GM23338 (cell line): Measurements from ENCODE around the gene C2orf72. TPM values are rescaled to one million over a fixed set of nuclear protein-coding genes. Genes with fewer than 3 reads are reported as not detected.

Experiments
- CREB1 ChIP-seq: fragments of 250-450 bp; sonication (Bioruptor Pico); IDR thresholded peaks from 2 replicates; pipeline ENCODE4 v1.5.0; 2020; ENCODE audit warnings: low read depth, mild to moderate bottlenecking, moderate library complexity
- EZH2 ChIP-seq: fragments of 200-600 bp; sonication (generic); IDR thresholded peaks from one replicate; pipeline ENCODE4 v1.8.0; 2017; ENCODE audit warnings: antibody characterized with exemption, mild to moderate bottlenecking, low read depth; ENCODE audit not compliant: unreplicated experiment
- EZH2phosphoT487 ChIP-seq: fragments of 200-600 bp; sonication (generic); IDR thresholded peaks from one replicate; pipeline ENCODE4 v1.8.1; 2018; ENCODE audit warnings: antibody characterized with exemption; ENCODE audit not compliant: unreplicated experiment
- JUNB ChIP-seq: IDR thresholded peaks from one replicate; pipeline ENCODE4 v1.6.1; 2016; ENCODE audit warnings: antibody characterized with exemption; ENCODE audit not compliant: unreplicated experiment
- POLR2AphosphoS5 ChIP-seq: IDR thresholded peaks from 2 replicates; pipeline ENCODE4 v1.6.1; 2016; ENCODE audit warnings: antibody characterized with exemption, low read depth
- STAT1 ChIP-seq: IDR thresholded peaks from one replicate; pipeline ENCODE4 v1.6.1; 2016; ENCODE audit warnings: antibody characterized with exemption; ENCODE audit not compliant: unreplicated experiment
- ZNF114 ChIP-seq: fragments of 250-450 bp; sonication (Bioruptor Pico); IDR thresholded peaks from 2 replicates; pipeline ENCODE4 v1.5.0; 2020; ENCODE audit warnings: mild to moderate bottlenecking, moderate library complexity
- ZNF331 ChIP-seq: fragments of 250-450 bp; sonication (Bioruptor Pico); IDR thresholded peaks from 2 replicates; pipeline ENCODE4 v1.5.0; 2020; ENCODE audit warnings: low read depth, mild to moderate bottlenecking, moderate library complexity
- polyA plus RNA-seq: library from polyadenylated mRNA; unstranded; fragments of >200 nt; fragmentation: Nextera tagmentation; extraction: Ambion mirVana; gene quantifications from 2 replicates; pipeline ENCODE4 v1.2.1, GENCODE V29; 2016
- total RNA-seq: library from RNA; depleted of rRNA; stranded (reverse); fragments of >200 nt; shearing (Covaris generic); gene quantifications from 2 replicates; pipeline ENCODE4 v1.2.3, GENCODE V29; 2014
- TF ChIP-seq, protein P1 (sequence below): fragments of 250-450 bp; sonication (Bioruptor Pico); IDR thresholded peaks from 2 replicates; pipeline ENCODE4 v1.5.0; 2020; ENCODE audit warnings: mild to moderate bottlenecking, moderate library complexity
- TF ChIP-seq, protein P2 (sequence below): IDR thresholded peaks from 2 replicates; pipeline ENCODE4 v1.6.1; 2016; ENCODE audit warnings: antibody characterized with exemption
- TF ChIP-seq, protein P3 (sequence below), 2 experiments: fragments of 200-600 bp in 1 of 2; sonication (generic) in 1 of 2; conservative IDR thresholded peaks; 2 replicates each; pipeline versions ENCODE4 v1.5.1 to v1.6.1; 2016 to 2017; ENCODE audit warnings: antibody characterized with exemption in 2 of 2, low read depth in 2 of 2, mild to moderate bottlenecking in 2 of 2, moderate library complexity in 1 of 2

The C2orf72 gene
- total and polyA plus RNA-seq, 2 experiments from 2014 or later: 0.37 to 1.4 TPM

- TF ChIP-seq, protein P1, sequence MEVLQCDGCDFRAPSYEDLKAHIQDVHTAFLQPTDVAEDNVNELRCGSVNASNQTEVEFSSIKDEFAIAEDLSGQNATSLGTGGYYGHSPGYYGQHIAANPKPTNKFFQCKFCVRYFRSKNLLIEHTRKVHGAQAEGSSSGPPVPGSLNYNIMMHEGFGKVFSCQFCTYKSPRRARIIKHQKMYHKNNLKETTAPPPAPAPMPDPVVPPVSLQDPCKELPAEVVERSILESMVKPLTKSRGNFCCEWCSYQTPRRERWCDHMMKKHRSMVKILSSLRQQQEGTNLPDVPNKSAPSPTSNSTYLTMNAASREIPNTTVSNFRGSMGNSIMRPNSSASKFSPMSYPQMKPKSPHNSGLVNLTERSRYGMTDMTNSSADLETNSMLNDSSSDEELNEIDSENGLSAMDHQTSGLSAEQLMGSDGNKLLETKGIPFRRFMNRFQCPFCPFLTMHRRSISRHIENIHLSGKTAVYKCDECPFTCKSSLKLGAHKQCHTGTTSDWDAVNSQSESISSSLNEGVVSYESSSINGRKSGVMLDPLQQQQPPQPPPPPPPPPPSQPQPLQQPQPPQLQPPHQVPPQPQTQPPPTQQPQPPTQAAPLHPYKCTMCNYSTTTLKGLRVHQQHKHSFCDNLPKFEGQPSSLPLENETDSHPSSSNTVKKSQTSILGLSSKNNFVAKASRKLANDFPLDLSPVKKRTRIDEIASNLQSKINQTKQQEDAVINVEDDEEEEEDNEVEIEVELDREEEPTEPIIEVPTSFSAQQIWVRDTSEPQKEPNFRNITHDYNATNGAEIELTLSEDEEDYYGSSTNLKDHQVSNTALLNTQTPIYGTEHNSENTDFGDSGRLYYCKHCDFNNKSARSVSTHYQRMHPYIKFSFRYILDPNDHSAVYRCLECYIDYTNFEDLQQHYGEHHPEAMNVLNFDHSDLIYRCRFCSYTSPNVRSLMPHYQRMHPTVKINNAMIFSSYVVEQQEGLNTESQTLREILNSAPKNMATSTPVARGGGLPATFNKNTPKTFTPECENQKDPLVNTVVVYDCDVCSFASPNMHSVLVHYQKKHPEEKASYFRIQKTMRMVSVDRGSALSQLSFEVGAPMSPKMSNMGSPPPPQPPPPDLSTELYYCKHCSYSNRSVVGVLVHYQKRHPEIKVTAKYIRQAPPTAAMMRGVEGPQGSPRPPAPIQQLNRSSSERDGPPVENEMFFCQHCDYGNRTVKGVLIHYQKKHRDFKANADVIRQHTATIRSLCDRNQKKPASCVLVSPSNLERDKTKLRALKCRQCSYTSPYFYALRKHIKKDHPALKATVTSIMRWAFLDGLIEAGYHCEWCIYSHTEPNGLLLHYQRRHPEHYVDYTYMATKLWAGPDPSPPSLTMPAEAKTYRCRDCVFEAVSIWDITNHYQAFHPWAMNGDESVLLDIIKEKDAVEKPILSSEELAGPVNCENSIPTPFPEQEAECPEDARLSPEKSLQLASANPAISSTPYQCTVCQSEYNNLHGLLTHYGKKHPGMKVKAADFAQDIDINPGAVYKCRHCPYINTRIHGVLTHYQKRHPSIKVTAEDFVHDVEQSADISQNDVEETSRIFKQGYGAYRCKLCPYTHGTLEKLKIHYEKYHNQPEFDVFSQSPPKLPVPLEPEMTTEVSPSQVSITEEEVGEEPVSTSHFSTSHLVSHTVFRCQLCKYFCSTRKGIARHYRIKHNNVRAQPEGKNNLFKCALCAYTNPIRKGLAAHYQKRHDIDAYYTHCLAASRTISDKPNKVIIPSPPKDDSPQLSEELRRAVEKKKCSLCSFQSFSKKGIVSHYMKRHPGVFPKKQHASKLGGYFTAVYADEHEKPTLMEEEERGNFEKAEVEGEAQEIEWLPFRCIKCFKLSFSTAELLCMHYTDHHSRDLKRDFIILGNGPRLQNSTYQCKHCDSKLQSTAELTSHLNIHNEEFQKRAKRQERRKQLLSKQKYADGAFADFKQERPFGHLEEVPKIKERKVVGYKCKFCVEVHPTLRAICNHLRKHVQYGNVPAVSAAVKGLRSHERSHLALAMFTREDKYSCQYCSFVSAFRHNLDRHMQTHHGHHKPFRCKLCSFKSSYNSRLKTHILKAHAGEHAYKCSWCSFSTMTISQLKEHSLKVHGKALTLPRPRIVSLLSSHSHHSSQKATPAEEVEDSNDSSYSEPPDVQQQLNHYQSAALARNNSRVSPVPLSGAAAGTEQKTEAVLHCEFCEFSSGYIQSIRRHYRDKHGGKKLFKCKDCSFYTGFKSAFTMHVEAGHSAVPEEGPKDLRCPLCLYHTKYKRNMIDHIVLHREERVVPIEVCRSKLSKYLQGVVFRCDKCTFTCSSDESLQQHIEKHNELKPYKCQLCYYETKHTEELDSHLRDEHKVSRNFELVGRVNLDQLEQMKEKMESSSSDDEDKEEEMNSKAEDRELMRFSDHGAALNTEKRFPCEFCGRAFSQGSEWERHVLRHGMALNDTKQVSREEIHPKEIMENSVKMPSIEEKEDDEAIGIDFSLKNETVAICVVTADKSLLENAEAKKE: no peak
- TF ChIP-seq EZH2phosphoT487 (no peak), ZNF114 (CRISPR knock-in tag) (no peak), JUNB (no peak), POLR2AphosphoS5 (no peak), STAT1 (no peak), ZNF331 (CRISPR knock-in tag) (no peak), CREB1 (CRISPR knock-in tag) (no peak), EZH2 (no peak)
- TF ChIP-seq, protein P2, sequence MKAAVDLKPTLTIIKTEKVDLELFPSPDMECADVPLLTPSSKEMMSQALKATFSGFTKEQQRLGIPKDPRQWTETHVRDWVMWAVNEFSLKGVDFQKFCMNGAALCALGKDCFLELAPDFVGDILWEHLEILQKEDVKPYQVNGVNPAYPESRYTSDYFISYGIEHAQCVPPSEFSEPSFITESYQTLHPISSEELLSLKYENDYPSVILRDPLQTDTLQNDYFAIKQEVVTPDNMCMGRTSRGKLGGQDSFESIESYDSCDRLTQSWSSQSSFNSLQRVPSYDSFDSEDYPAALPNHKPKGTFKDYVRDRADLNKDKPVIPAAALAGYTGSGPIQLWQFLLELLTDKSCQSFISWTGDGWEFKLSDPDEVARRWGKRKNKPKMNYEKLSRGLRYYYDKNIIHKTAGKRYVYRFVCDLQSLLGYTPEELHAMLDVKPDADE: no peak
- TF ChIP-seq, protein P3, sequence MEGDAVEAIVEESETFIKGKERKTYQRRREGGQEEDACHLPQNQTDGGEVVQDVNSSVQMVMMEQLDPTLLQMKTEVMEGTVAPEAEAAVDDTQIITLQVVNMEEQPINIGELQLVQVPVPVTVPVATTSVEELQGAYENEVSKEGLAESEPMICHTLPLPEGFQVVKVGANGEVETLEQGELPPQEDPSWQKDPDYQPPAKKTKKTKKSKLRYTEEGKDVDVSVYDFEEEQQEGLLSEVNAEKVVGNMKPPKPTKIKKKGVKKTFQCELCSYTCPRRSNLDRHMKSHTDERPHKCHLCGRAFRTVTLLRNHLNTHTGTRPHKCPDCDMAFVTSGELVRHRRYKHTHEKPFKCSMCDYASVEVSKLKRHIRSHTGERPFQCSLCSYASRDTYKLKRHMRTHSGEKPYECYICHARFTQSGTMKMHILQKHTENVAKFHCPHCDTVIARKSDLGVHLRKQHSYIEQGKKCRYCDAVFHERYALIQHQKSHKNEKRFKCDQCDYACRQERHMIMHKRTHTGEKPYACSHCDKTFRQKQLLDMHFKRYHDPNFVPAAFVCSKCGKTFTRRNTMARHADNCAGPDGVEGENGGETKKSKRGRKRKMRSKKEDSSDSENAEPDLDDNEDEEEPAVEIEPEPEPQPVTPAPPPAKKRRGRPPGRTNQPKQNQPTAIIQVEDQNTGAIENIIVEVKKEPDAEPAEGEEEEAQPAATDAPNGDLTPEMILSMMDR (conservative IDR thresholded peaks at IDR 0.05; ENCODE audit: low read depth in 2 of 2): no peak
Observed at GRCh38 chr2:231063347-231063746, 26.0 kb downstream of the C2orf72 start (continued).
